ENCODE results near the gene HARBI1.

Gene HARBI1

DNA sequence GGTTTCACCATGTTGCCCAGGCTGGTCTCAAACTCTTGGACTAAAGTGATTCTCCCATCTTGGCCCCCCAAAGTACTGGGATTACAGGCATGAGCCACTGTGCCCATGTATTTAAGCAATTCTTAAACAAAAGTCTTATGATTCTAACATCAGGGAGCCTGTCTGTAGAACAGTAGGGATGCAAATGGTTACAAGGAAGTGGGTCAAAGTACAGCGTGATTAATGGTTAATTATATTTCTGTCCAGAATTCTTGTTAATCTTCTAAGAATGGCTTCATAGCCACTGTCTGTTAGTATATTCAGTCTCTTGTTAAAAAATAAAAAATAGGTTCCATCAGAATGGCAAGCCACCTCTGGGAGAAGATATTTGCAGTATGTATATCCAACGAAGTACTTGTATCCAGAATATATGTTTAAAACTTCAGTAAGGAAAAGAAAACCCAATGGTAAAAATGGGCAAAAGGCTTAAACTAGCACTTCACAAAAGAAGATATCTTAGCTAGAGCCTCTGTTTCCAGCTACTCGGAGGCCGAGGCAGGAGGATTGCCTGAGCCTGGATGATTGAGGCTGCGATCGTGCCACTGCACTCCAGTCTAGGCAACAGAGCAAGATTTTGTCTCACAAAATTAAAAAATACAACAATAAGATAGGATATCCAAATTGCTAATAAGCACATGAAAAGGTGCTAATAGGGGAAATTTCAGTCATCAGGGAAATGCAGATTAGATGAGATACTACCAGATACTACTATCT, 23.2 kb upstream of the HARBI1 start:
- Histone ChIP-seq H2BK12ac (ENCODE audit: low read length) (no peak overlapping the region), H3K36me3 (ENCODE audit: control insufficient read depth in 1 of 2, insufficient read depth in 2 of 2, low read length in 2 of 2) (peaks cover 1 to 9% of the 10 kb centered on the region in 2 experiments), H2BK5ac (ENCODE audit: low read depth, low read length, poor library complexity) (no peak overlapping the region), H3K9ac (ENCODE audit: low read length) (no peak overlapping the region), H2AK5ac (ENCODE audit: low read length) (no peak overlapping the region), H3K4me3 (ENCODE audit: low read depth, low read length) (no peak overlapping the region), H3K79me1 (ENCODE audit: low read length) (no peaks in the 10 kb centered on the region), H4K8ac (ENCODE audit: low read depth, low read length) (no peak overlapping the region), H3K27me3 (ENCODE audit: insufficient read depth, low read length) (no peaks in the 10 kb centered on the region), H4K91ac (ENCODE audit: low read depth, low read length) (no peak overlapping the region), H2AFZ (ENCODE audit: insufficient read depth, low read length, poor library complexity) (no peak overlapping the region), H3K4ac (ENCODE audit: low read depth, low read length) (no peak overlapping the region), H3K4me2 (ENCODE audit: low read length) (no peak overlapping the region), H2BK120ac (ENCODE audit: insufficient read depth, low read length, poor library complexity) (no peak overlapping the region), H3K14ac (ENCODE audit: low read length) (no peak overlapping the region), H3K27ac (ENCODE audit: low read depth, low read length) (no peak overlapping the region), H3K9me3 (ENCODE audit: insufficient read depth, low read depth, low read length) (no peaks in the 10 kb centered on the region), H4K12ac (ENCODE audit: low read depth, low read length) (no peak overlapping the region), H3K23ac (ENCODE audit: low read length) (no peak overlapping the region), H3K18ac (ENCODE audit: low read length) (no peak overlapping the region), H3K4me1 (ENCODE audit: control insufficient read depth in 1 of 2, insufficient read depth in 2 of 2, low read length in 2 of 2) (no peaks in the 10 kb centered on the region), H3K79me2 (ENCODE audit: control insufficient read depth, insufficient read depth, low read length, poor library complexity) (no peaks in the 10 kb centered on the region)
- no CpG with 5 or more reads among the region's 6 CpGs for WGBS (ENCODE audit: extremely low coverage, insufficient coverage, insufficient read length)
- no peak for DNase-seq

DNA sequence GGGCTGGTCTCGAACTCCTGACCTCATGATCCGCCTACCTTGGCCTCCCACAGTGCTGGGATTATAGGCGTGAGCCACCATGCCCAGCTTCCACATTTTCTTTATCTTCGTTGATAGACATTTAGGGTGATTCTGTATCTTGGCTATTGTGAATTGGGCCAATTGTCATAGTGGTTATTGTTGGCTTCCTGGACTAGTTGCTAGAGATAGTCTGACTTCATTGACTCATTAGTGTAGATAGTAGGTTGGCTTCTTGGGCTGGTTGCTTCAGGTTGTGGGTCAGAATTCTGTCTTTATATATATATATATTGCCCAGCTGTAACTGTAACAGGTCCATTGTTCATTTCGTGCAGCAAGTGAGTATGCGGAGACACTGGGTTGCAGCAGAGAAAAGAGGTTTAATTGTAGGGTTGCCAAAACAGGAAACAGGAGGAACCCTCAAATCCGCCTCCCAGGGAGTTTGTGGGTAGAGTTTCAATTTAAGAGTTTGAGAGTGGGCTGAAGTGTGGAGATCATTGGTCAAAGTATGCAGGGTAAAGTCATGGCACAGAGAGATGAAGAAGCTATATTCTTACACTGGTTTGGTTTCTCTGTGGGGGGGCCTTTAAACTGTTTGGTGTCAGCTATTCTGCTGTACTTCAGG, 22.3 kb upstream of the HARBI1 start:
- H3K4ac ChIP-seq (ENCODE audit: low read depth, low read length), result no peak overlapping the region
- H2BK5ac ChIP-seq (ENCODE audit: low read depth, low read length, poor library complexity), result no peak overlapping the region
- H3K9ac ChIP-seq (ENCODE audit: low read length), result no peak overlapping the region
- H4K91ac ChIP-seq (ENCODE audit: low read depth, low read length), result no peak overlapping the region
- no peak overlapping the region for H2BK12ac ChIP-seq (ENCODE audit: low read length)
- H3K23ac ChIP-seq (ENCODE audit: low read length), result no peak overlapping the region
- no peak overlapping the region for H3K27ac ChIP-seq (ENCODE audit: low read depth, low read length)
- H4K8ac ChIP-seq (ENCODE audit: low read depth, low read length), result no peak overlapping the region
- DNase-seq, result no peak
- H3K36me3 ChIP-seq (ENCODE audit: control insufficient read depth in 1 of 2, insufficient read depth in 2 of 2, low read length in 2 of 2), result peaks cover 1 to 8% of the 10 kb centered on the region in 2 experiments
- H2BK120ac ChIP-seq (ENCODE audit: insufficient read depth, low read length, poor library complexity), result no peak overlapping the region
- no peak overlapping the region for H2AK5ac ChIP-seq (ENCODE audit: low read length)
- H3K79me2 ChIP-seq (ENCODE audit: control insufficient read depth, insufficient read depth, low read length, poor library complexity), result no peaks in the 10 kb centered on the region
- H2AFZ ChIP-seq (ENCODE audit: insufficient read depth, low read length, poor library complexity), result no peak overlapping the region
- no peak overlapping the region for H3K4me2 ChIP-seq (ENCODE audit: low read length)
- no peaks in the 10 kb centered on the region for H3K4me1 ChIP-seq (ENCODE audit: control insufficient read depth in 1 of 2, insufficient read depth in 2 of 2, low read length in 2 of 2)
- no CpG with 5 or more reads among the region's 7 CpGs for WGBS (ENCODE audit: extremely low coverage, insufficient coverage, insufficient read length)
- no peaks in the 10 kb centered on the region for H3K9me3 ChIP-seq (ENCODE audit: insufficient read depth, low read depth, low read length)
- no peak overlapping the region for H3K14ac ChIP-seq (ENCODE audit: low read length)
- no peaks in the 10 kb centered on the region for H3K27me3 ChIP-seq (ENCODE audit: insufficient read depth, low read length)
- H3K79me1 ChIP-seq (ENCODE audit: low read length), result no peaks in the 10 kb centered on the region
- H4K12ac ChIP-seq (ENCODE audit: low read depth, low read length), result no peak overlapping the region
- no peak overlapping the region for H3K4me3 ChIP-seq (ENCODE audit: low read depth, low read length)
- no peak overlapping the region for H3K18ac ChIP-seq (ENCODE audit: low read length)

DNA sequence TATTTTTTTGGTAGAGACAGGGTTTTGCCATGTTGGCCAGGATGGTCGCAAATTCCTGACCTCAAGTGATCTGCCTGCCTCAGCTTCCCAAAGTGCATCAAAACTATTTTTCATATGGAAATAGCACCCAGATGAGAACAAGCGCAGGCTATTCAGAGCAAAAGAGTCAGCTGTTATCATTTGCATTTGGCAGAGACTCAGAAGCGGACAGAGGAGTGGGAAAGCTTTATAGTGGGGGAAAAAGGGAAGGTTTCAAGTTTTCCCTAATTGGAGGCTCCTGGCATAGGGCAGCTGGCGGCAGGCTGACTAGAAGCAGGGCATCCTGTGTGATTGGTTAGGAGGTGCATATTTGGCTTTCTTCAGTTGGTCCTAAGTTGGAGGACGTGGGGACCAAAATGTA, 20.5 kb upstream of the HARBI1 start:
- Histone ChIP-seq H3K9ac (ENCODE audit: low read length) (no peak overlapping the region), H3K4me2 (ENCODE audit: low read length) (no peak overlapping the region), H3K4me3 (ENCODE audit: low read depth, low read length) (no peak overlapping the region), H2BK12ac (ENCODE audit: low read length) (no peak overlapping the region), H3K27ac (ENCODE audit: low read depth, low read length) (no peak overlapping the region), H4K12ac (ENCODE audit: low read depth, low read length) (no peak overlapping the region), H4K8ac (ENCODE audit: low read depth, low read length) (no peak overlapping the region), H4K91ac (ENCODE audit: low read depth, low read length) (no peak overlapping the region), H3K27me3 (ENCODE audit: insufficient read depth, low read length) (no peaks in the 10 kb centered on the region), H3K23ac (ENCODE audit: low read length) (no peak overlapping the region), H2AFZ (ENCODE audit: insufficient read depth, low read length, poor library complexity) (no peak overlapping the region), H2BK5ac (ENCODE audit: low read depth, low read length, poor library complexity) (no peak overlapping the region), H2AK5ac (ENCODE audit: low read length) (no peak overlapping the region), H3K36me3 (ENCODE audit: control insufficient read depth in 1 of 2, insufficient read depth in 2 of 2, low read length in 2 of 2) (peaks cover 3 to 4% of the 10 kb centered on the region in 2 experiments), H3K79me2 (ENCODE audit: control insufficient read depth, insufficient read depth, low read length, poor library complexity) (no peaks in the 10 kb centered on the region), H3K18ac (ENCODE audit: low read length) (no peak overlapping the region), H3K9me3 (ENCODE audit: insufficient read depth, low read depth, low read length) (no peaks in the 10 kb centered on the region), H2BK120ac (ENCODE audit: insufficient read depth, low read length, poor library complexity) (no peak overlapping the region), H3K79me1 (ENCODE audit: low read length) (no peaks in the 10 kb centered on the region), H3K4me1 (ENCODE audit: control insufficient read depth in 1 of 2, insufficient read depth in 2 of 2, low read length in 2 of 2) (no peaks in the 10 kb centered on the region), H3K4ac (ENCODE audit: low read depth, low read length) (no peak overlapping the region), H3K14ac (ENCODE audit: low read length) (no peak overlapping the region)
- no CpG with 5 or more reads among the region's 5 CpGs for WGBS (ENCODE audit: extremely low coverage, insufficient coverage, insufficient read length)
- DNase-seq, result no peak

DNA sequence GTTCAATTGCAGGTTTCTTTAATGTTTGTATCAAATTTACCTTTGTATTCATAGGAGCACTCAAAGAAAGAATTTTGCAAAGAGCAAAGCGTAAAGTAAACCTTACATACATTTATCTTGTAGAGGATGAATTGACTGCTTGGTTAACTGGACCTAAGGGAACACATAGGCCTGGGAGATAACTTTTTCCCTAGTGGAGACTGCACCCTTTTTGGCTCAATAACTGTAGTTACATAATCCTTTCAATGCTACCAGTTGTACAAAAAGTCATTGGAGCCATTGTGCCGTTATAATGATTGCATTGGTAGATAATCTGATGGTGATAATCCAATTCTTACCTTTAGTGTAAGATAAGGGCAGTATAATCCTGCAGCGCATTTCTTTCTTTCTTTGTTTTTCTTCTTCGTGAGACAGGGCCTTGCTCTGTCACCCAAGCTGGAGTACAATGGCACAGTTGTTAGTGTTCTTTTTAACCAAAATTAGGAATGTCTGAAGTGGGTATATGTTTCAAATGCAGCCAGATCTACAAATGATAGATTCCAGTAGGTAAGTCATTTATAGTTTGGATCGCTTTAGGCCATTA, 18.6 kb upstream of the HARBI1 start:
- Histone ChIP-seq H3K36me3 (ENCODE audit: control insufficient read depth in 1 of 2, insufficient read depth in 2 of 2, low read length in 2 of 2) (peaks cover 6 to 7% of the 10 kb centered on the region in 2 experiments), H3K4me2 (ENCODE audit: low read length) (no peak overlapping the region), H4K91ac (ENCODE audit: low read depth, low read length) (no peak overlapping the region), H4K12ac (ENCODE audit: low read depth, low read length) (no peak overlapping the region), H3K14ac (ENCODE audit: low read length) (no peak overlapping the region), H3K79me1 (ENCODE audit: low read length) (no peaks in the 10 kb centered on the region), H3K4ac (ENCODE audit: low read depth, low read length) (no peak overlapping the region), H2BK5ac (ENCODE audit: low read depth, low read length, poor library complexity) (no peak overlapping the region), H3K9ac (ENCODE audit: low read length) (no peak overlapping the region), H3K23ac (ENCODE audit: low read length) (no peak overlapping the region), H3K79me2 (ENCODE audit: control insufficient read depth, insufficient read depth, low read length, poor library complexity) (no peaks in the 10 kb centered on the region), H3K9me3 (ENCODE audit: insufficient read depth, low read depth, low read length) (no peaks in the 10 kb centered on the region), H3K4me1 (ENCODE audit: control insufficient read depth in 1 of 2, insufficient read depth in 2 of 2, low read length in 2 of 2) (no peaks in the 10 kb centered on the region), H2BK12ac (ENCODE audit: low read length) (no peak overlapping the region), H3K18ac (ENCODE audit: low read length) (no peak overlapping the region), H3K27ac (ENCODE audit: low read depth, low read length) (no peak overlapping the region), H3K27me3 (ENCODE audit: insufficient read depth, low read length) (no peaks in the 10 kb centered on the region), H2BK120ac (ENCODE audit: insufficient read depth, low read length, poor library complexity) (no peak overlapping the region), H4K8ac (ENCODE audit: low read depth, low read length) (no peak overlapping the region), H3K4me3 (ENCODE audit: low read depth, low read length) (no peak overlapping the region), H2AFZ (ENCODE audit: insufficient read depth, low read length, poor library complexity) (no peak overlapping the region), H2AK5ac (ENCODE audit: low read length) (no peak overlapping the region)
- WGBS (ENCODE audit: extremely low coverage, insufficient coverage, insufficient read length), result no CpG with 5 or more reads among the region's 5 CpGs
- no peak for DNase-seq
